ENCODE results near the gene KLHDC4. TPM values are rescaled to one million over a fixed set of nuclear protein-coding genes. Genes with fewer than 3 reads are reported as not detected.

Gene KLHDC4
- total RNA-seq, 4 donors from 2014 or later, result 17.0 to 51.6 (median 23.2) TPM

GRCh38 chr16:87715231-87715630 lies 50.6 kb downstream of the KLHDC4 start:
- TF ChIP-seq, protein P1, sequence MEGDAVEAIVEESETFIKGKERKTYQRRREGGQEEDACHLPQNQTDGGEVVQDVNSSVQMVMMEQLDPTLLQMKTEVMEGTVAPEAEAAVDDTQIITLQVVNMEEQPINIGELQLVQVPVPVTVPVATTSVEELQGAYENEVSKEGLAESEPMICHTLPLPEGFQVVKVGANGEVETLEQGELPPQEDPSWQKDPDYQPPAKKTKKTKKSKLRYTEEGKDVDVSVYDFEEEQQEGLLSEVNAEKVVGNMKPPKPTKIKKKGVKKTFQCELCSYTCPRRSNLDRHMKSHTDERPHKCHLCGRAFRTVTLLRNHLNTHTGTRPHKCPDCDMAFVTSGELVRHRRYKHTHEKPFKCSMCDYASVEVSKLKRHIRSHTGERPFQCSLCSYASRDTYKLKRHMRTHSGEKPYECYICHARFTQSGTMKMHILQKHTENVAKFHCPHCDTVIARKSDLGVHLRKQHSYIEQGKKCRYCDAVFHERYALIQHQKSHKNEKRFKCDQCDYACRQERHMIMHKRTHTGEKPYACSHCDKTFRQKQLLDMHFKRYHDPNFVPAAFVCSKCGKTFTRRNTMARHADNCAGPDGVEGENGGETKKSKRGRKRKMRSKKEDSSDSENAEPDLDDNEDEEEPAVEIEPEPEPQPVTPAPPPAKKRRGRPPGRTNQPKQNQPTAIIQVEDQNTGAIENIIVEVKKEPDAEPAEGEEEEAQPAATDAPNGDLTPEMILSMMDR (IDR thresholded peaks at IDR 0.05; ENCODE audit: low read depth), result no peak

- TF ChIP-seq, protein P1 (IDR thresholded peaks at IDR 0.05; ENCODE audit: low read depth), result no peak
These were observed 52.1 kb downstream of the KLHDC4 start for GRCh38 chr16:87713451-87714229.

DNA sequence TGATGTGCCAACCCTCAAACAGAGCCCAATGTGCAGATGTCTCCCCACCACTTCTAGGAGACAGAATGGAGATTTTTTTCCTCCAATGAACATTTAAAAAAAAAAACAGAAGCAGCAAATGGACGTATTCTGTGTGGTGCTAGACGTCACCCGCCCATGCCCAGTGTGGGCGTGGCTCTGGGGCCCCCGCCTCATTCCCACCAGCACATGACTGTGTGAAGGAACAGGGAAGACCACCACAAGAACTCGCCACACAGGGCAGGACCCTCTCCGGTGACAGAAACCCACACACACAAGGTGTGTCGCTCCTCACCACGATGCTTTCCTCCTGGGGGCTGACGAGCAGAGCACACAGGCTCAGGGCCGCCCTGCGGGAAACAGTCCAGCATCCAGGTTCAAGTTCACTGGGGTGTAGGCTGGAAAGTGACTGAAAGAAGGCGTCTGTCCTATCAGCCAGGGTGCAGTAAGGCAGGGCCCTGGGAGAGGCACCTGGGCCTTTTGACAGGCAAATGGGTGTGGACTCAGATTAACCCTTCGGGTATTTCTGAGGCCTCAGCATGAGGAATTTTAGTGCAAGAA lies 53.5 kb downstream of the KLHDC4 start:
- TF ChIP-seq, protein P1 (IDR thresholded peaks at IDR 0.05; ENCODE audit: low read depth), result no peak

DNA sequence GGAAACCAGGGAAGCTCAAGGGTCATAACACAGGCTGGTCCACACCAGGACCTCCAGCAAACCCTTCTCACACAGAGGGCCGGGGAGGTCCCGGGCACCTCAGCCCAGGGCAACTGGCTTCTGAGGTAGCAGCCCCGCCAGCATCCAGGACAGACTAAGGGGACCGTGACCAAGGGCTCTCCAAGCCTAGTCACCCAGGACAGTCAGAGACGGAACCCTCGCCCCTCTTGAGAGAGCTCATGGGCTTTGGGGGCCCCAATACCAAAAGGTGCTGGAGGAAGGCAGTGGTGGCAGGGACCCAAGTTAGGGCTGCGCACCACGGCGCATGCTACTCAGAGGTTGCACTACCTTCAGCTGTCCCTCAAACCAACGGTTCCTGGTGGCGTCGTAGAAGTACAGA lies 54.9 kb downstream of the KLHDC4 start:
- TF ChIP-seq, protein P1 (IDR thresholded peaks at IDR 0.05; ENCODE audit: low read depth), result no peak

DNA sequence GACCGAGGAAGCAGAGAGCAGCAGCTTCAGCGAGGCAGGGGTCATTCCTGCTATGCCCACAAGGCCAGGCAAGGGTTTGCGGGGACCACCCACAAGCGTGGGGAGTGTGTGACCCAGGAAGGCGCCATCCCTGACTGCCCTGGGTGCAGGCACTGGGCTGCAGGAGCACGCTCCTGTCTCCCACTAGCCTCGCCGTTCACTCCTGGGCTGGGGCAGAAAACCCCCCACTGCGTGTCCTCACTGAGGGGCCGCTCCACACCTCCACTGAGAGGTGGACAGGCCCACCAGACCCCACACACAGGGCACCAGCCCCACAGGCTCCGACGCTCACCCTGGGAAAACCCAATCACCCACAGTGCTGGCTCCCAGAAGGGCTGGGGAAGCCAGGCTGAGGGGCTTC lies 56.1 kb downstream of the KLHDC4 start:
- TF ChIP-seq, protein P1 (IDR thresholded peaks at IDR 0.05; ENCODE audit: low read depth), result no peak

DNA sequence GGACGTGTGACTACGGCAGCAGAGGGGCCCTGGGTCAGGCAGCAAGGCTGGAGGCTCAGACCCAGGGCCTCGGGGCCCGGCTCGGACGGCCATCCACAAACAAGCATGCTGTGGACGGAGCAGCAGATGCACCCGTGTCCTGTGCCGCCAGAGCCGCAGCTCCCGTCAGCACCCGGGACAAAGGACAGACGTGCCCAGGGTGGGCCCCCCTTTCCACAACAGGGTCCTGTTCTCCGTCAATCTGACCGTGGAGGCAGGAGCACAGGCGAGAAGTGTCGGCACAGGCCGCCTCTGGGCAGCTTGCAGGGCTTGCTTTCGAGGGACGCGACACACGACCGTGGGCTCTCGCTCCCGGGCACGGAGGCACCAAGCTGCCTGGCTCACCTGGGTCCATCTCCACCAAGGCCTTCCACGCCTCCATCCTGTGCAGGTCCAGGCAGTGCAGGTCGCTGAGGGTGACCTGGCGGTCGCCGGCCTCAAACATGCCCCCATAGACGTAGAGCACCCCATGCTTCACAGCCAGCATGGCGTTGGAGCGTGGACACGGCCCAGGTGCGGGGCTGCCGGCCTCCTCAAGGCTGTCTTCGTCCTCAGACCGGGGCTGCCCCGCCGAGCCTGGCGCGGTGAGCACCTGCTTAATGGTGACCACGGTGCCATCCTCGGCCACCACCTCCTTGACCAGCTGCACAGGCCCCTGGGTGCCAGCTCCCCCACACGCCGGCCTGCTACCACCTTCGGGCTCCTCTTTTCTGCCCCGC lies 56.7 kb downstream of the KLHDC4 start:
- TF ChIP-seq, protein P1 (IDR thresholded peaks at IDR 0.05; ENCODE audit: low read depth), result no peak

Data from subcutaneous adipose tissue (tissue), 4 donors.